ENCODE measurements around the gene NR2C2.
"Not testable (repeated sequence)": the region's sequence is repeated elsewhere in the genome, so short reads cannot be mapped to it uniquely, and the experiment has no call there.

Gene NR2C2

GRCh38 chr3:14947100-14947885 is at the start of gene NR2C2:
Gene NR2C2 (plus strand): TSS chr3:14947583. CDS start chr3:15003915, 56,332 bp downstream.
- DNase-seq = peak; percentile 79

DNA sequence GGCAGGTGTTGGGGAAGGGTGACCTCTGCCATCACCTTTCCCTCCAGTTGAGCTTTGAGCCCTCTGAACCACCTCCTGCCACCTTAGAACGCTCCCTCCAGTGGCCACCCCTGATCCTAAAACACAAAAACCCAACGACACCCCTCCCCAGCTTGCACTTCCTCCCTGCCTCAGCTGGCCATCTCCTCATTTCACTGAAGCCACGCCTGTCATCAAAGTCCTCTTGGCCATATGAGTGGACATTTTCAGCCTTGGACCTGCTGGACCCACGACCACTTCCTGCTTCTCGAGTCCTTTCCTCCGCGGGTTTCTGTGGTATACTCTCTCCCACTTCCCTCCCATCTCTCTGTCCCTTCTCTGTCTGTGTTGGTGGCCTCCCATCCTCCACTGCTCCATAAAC is 48.5 kb upstream of the NR2C2 start:
- no peak for DNase-seq

DNA sequence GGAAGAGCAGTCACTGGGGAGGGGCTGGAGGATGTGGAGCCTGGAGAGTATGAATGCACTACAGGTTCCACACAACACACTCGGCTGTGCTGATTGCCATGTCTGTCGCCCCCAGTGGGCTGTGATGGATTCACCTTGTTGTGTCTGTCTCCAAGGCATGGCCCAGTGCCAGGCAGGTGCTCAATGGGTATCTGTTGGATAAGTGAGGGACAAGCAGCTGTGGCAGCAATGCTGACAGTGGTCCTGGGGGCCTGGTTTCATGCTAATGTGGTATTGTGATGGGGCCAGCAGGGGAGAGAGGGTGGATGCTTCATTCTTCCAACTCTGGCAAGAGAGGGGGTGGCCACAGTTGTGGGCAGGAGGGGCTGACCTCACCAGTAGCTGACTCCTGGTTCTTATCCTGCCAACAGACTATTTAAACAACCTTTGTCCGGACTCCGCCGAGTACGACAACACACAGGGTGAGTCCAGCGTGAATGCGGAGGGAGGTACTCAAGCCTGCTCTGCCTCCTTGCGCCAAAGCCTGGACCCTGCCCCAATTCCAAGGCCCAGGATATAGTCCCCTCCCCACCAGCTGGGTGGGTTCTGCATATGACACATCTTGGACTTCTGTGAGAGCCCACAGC is 47.3 kb upstream of the NR2C2 start:
- DNase-seq = no peak

GRCh38 chr3:14900881-14901873 is 46.2 kb upstream of the NR2C2 start:
- DNase-seq = no peak

DNA sequence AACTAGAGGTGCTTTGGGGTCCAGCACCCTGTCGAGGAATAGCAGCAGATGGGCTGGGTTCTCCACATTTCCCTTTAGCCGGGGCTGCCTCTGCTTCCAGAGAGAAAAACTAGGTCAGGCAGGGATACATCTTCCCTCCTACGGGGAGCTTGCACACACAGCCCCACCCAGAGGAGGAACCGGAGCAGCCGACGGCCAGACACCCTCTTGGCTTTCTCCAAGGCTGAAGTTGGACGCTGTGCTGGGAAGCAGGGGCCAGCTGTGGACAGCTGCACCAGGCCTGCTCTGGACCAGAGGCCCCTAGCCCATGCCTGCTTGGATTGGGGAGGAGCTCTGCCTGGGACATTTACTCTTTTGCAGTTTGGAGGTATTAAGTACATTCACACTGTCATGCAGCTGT is 44.7 kb upstream of the NR2C2 start:
- DNase-seq = no peak

- not testable (repeated sequence) for DNase-seq
Measured at GRCh38 chr3:14903501-14903900, 43.9 kb upstream of the NR2C2 start.

DNA sequence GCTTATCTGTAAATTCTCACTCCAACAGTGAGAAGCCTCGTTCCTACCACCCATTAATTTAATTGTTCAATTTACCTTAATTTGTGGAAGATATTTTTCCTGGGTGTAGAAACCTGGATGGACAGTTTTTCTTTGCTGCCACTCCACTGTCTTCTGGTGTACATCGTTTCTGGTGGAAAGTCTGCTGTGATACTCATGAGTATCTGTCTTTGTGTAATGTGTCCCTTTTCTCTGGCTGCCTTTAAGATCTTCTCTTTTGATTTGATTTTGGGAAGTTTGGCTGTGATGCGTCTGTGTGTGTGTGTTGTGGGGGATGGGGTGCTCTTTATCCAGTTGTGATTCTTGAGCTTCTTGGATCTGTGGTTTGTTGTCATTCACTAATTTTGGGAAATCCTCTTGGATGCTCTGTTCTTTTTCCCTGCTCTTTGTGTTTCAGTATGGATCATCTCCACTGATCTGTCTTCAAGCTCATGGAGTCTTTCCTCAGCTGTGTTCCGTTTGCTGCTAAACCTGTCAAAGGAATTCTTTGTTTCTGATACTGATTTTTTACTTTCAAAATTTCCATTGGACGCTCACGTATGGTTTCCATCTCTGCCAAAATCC is 42.2 kb upstream of the NR2C2 start:
- DNase-seq = no peak

DNA sequence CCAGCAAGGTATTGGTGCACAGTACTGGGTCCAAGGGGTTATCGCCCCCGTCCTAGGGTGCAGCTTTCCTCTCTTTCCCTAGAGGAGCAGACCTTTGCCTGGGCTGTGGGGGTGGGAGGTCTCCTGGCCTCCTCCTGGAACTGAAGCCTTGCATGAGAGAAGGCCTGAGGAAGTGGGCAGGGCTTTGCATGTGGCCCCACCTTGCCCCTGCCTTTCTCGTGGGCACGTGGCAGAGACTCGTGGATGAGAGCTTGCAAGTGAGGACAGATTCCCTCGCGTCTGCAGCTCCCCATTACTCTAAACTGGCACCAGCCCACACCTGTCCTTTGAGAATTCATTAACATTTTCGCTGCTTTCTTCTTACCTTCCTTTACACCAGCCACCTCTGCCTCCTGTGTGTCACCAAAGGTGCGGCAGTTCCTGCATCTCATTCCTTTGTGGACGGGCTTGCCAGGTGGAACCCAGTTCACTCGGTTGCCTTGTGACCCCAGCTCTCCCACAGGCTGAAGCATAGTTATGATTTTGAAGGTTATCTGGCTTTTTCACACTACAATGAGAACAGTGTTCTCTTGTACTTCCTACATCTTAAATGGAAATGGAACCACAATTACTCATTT is 40.9 kb upstream of the NR2C2 start:
- DNase-seq = no peak

DNA sequence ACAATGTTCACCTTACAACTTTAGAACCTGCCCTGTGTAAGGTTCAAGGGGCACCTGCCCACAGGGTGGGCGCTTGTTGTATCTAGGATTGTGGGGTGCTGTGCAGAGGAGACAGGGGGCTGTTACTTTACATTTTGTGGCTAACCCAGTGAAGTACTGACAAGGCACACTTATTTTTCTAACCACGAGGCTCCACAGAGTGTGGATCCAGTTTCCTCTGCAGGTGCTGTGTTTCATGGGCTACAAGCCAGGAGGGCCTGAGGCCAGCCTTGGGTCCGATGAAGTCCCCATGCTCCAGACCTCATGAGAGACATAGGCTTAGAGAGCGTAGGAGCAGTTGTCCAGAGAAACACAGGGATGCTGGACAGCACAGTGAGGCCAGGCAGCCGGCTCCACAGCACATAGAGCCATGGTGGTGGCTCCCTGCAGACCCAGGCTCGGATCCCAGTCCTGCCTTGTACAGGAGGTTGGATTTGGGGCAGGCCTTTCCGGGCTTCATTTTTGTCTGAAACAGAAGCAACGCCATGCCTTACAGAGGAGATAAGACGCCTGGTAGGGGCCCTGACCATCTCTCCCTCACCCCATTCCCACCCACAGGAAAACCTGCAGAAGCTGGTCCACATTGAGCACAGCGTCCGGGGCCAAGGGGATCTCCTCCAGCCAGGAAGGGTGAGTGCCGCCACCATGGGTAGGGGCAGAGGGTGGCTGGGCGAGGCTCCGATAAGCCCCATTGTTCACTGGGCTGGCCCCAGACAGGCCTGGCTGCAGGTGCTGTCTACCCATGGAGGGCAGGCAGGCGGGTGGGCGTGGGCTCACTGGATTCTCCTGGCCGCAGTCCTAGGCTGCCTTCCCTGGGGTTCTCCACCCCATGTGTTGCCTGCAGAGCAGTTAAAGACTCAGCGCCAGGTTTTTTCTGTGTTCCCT is 40.1 kb upstream of the NR2C2 start:
- DNase-seq = no peak

DNA sequence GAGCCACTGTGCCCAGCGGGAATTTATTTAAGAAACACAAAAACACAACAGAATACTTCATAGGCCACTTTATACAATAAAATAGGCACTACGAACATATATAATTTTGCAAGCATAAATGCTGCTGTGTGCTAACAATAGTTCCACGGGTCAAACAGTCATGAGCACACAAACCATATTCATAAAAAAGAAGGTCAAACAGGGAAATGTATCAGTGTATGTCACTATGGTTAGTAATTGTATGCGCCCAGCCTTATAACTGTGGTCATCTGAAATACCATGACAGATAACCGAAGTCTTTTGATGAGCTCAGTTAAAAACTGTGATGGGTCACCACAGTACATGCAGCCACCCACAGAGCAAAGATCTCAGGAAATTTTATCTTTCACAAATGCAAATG is 38.1 kb upstream of the NR2C2 start:
- DNase-seq = no peak

DNA sequence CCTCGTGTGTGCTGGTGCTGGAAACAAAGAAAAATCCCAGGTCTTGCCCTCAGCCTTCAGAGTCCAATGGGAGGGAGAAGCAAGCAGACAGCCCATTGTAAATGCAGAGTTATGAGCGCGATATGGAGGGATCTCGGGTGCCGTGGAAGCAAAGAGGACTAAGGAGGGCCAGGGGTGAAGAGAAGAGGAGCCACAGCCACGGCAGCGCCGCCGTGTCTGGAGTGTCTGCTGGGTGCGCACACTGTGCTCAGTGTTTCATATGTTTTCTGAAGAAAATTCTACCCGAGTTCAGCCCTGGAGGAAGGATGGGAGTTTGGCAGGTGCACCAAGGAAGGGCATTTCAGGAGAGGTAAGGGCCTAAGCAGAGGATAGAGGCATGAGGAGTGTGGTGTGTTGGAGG is 35.7 kb upstream of the NR2C2 start:
- no peak for DNase-seq

DNA sequence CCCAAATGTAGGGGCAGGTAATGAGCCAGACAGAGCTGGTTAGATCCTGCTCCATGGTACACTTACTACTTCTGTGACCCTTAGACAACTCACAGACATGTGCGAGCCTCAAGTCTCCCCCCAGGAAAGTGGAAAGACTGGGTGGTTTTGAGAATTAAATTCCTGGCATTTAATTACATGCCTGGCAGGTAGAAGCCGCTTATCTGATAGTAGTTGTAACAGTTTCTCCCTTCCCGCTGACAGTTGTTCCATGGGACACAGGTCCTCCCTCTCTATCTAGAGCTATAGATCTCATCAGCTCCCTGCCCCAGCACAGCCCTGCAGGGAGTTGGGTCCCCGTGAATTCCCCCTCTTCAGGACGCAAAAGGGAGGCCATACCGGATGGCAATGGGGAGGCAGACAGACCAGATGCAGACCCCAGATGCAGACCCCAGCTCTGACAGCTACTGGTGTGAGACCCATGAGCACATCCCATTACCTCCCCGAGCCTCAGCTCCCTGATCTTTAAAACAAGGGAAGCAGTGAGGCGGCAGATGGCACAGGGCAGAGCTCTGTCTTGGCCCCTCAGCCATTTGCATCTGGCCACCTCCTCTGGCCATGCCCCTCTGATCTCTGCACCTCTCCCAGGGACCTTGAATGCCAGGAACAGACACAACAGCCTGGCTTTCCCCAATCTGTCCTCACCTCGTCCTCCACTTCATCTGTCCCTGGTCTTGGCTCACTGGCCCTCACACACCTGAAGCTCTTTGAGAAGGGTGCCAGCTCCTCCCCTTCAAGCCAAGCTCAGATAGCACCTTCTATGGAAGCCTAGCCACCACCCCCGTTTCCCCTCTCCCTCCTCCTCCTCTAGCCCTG is 34.1 kb upstream of the NR2C2 start:
- DNase-seq = no peak

GRCh38 chr3:14913926-14914778 is 33.2 kb upstream of the NR2C2 start:
- DNase-seq = no peak

DNA sequence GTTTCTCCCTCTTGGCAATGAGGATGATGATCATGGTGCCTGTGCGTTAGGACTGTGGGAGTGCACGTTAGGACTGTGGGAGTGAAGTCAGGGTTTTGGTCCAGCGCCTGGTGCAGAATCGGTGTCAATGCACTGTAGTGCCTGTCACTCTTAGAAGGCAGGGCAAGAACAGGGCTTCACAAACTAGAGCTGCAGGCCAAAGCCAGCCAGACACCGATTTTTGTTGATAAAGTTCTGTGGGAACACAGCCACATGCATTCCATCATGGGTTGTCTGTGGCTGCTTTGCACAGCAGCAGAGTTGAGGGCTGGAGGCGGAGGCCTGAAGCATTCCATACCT is 32.6 kb upstream of the NR2C2 start:
- no peak for DNase-seq

DNA sequence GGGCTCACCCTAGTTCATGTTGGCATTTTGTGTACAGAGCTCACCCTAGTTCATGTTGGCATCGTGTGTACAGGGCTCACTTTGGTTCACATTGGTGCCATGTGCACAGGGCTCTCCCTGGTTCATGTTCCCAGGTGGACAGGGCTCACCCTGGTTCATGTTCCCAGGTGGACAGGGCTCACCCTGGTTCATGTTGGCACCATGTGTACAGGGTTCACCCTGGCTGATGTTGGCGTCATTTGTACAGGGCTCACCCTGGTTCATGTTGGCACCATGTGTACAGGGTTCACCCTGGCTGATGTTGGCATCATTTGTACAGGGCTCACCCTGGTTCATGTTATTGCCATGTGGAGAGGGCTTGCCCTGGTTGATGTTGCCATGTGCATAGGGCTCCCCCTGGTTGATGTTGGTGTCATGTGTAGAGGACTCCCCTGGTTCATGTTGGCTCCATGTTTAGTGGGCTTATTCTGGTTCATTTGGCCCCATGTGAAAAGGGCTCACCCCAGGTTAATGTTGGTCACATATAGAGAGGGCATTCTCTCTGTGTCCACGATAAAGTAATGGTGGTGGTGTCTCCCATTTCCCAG is 31.7 kb upstream of the NR2C2 start:
- no peak for DNase-seq

DNA sequence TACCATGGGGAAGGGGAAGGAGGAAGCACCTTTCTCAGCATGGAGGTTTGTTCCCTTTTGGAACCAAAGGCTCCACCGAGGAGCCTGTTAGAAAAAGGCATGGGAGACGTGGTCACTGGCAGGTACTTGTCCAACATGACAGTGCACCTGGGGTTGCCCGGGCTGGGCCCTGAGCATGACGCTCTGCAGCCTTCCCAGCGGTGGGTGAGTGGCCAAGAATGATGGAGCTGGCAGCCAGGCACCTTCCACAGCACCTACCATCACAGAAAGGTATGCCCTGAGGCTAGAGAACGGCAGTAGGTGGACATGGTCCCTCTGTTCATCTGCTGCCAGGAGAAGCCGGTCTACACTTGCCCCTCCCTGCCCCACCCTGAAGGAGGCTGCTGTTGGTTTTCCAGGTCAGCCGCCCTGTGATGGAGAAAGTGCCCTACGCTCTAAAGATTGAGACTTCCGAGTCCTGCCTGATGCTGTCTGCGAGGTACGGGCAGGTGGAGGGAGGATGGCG is 29.0 kb upstream of the NR2C2 start:
- no peak for DNase-seq

GRCh38 chr3:14920536-14920935 is 26.8 kb upstream of the NR2C2 start:
- no peak for DNase-seq

GRCh38 chr3:14921034-14921616 is 26.3 kb upstream of the NR2C2 start:
- DNase-seq = peak; percentile 75

Data from activated CD4-positive, alpha-beta T cell treated with anti-CD3 and anti-CD28 coated beads for 1 hour (primary cell).